OCI-LY1 (cell line): ENCODE results near the gene SPNS2.

Experiments
- H2AFZ ChIP-seq: fragments of 200-600 bp; sonication (generic), shearing (Covaris generic); 2 replicates; pipeline ENCODE4 v1.6.0; 2014; ENCODE audit warnings: antibody characterized with exemption, mild to moderate bottlenecking, low read length
- H3F3A ChIP-seq: fragments of 200-600 bp; sonication (generic), shearing (Covaris generic); 2 replicates; pipeline ENCODE4 v1.6.0; 2014; ENCODE audit warnings: mild to moderate bottlenecking, antibody characterized with exemption, low read length, moderate library complexity; ENCODE audit not compliant: insufficient read depth
- H3K27ac ChIP-seq: fragments of 200-600 bp; sonication (generic); 2 replicates; pipeline ENCODE4 v1.5.1; 2014; ENCODE audit warnings: low read length, mixed run types, mild to moderate bottlenecking, low read depth; ENCODE audit not compliant: poor library complexity, severe bottlenecking
- H3K27me3 ChIP-seq: fragments of 200-600 bp; sonication (generic); 2 replicates; pipeline ENCODE4 v1.6.0; 2014; ENCODE audit warnings: antibody characterized with exemption, mild to moderate bottlenecking, low read length, moderate library complexity; ENCODE audit not compliant: insufficient read depth
- H3K36me3 ChIP-seq: fragments of 200-600 bp; sonication (generic); 2 replicates; pipeline ENCODE4 v1.6.1; 2014; ENCODE audit warnings: mild to moderate bottlenecking, antibody characterized with exemption, low read length, moderate library complexity, mixed read lengths; ENCODE audit not compliant: insufficient read depth
- H3K4me1 ChIP-seq: fragments of 200-600 bp; sonication (generic); 2 replicates; pipeline ENCODE4 v1.5.1; 2014; ENCODE audit warnings: mild to moderate bottlenecking, low read length, moderate library complexity; ENCODE audit not compliant: insufficient read depth, severe bottlenecking
- H3K4me2 ChIP-seq: fragments of 200-600 bp; sonication (generic), shearing (Covaris generic); 2 replicates; pipeline ENCODE4 v1.6.1; 2014; ENCODE audit warnings: low read length
- H3K4me3 ChIP-seq: fragments of 200-600 bp; sonication (generic); 2 replicates; pipeline ENCODE4 v1.5.1; 2014; ENCODE audit warnings: low read length, low read depth, mild to moderate bottlenecking, mixed read lengths; ENCODE audit not compliant: poor library complexity, severe bottlenecking
- H3K79me2 ChIP-seq: fragments of 200-600 bp; shearing (Covaris generic); 2 replicates; pipeline ENCODE4 v1.6.1; 2016; ENCODE audit warnings: mixed run types, low read length, mixed read lengths; ENCODE audit not compliant: insufficient read depth
- H3K9ac ChIP-seq: fragments of 200-600 bp; sonication (generic), shearing (Covaris generic); 2 replicates; pipeline ENCODE4 v1.6.1; 2014; ENCODE audit warnings: mild to moderate bottlenecking, low read length, mixed read lengths
- H3K9me2 ChIP-seq: fragments of 200-600 bp; sonication (generic), shearing (Covaris generic); 2 replicates; pipeline ENCODE4 v1.6.1; 2014; ENCODE audit warnings: low read depth, mild to moderate bottlenecking, low read length, mixed read lengths
- H3K9me3 ChIP-seq: fragments of 200-600 bp; shearing (Covaris generic); 2 replicates; pipeline ENCODE4 v1.6.1; 2014; ENCODE audit warnings: low read length, mixed read lengths
- H4K20me1 ChIP-seq: fragments of 200-600 bp; sonication (generic), shearing (Covaris generic); 2 replicates; pipeline ENCODE4 v1.6.0; 2016; ENCODE audit warnings: mild to moderate bottlenecking, low read length; ENCODE audit not compliant: insufficient read depth
- CTCF ChIP-seq: fragments of 200-600 bp; sonication (generic), shearing (Covaris generic); IDR thresholded peaks from 2 replicates; pipeline ENCODE4 v1.5.1; 2017; ENCODE audit warnings: mild to moderate bottlenecking, antibody characterized with exemption, low read length, moderate library complexity, mixed read lengths
- EZH2 ChIP-seq: fragments of 200-600 bp; sonication (generic), shearing (Covaris generic); IDR thresholded peaks from 2 replicates; pipeline ENCODE4 v1.8.0; 2017; ENCODE audit warnings: borderline replicate concordance, mixed run types, mild to moderate bottlenecking, antibody characterized with exemption, low read length, moderate library complexity, mixed read lengths

SPNS2 gene

DNA sequence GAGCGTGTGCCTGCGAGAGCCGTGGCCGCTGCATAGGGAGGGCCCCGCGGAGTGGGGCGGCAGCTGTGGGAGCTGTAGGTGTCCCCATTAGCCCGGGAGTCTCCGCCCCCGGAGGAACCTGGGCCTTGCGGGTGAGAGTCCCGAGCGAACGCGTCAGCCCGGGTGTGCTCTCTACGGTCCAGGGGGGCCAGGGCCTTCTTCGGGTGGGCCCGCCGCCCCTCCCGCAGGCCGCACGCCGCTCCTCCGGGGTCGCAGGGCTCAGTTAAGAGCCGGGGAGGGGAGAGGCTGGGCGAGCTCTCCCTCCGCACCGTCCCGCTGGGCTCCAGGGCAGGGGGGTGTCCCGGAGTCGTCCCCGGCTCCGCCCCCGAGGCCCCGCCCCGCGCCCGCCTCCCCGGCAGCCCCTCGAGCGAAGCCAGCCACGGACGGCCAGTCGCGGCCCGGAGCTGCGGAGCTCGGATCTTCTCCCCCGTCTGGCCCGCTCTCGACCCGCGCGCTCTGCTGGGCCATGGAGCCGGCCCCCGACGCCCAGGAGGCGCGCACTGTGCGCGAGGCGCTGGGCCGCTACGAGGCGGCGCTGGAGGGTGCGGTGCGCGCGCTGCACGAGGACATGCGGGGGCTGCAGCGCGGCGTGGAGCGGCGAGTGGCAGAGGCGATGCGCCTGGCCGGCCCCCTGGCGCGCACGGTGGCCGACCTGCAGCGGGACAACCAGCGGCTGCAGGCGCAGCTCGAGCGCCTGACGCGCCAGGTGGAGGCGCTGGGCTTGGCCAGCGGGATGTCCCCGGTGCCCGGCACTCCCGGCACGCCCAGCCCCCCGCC is 85.6 kb downstream of the SPNS2 start, which contains the start of gene SMTNL2:
Gene SMTNL2, plus strand, starts transcription at position 429 of the 816 bp plus-strand sequence. Its CDS starts 77 bp downstream, at position 506.
- no peak within 1 kb of the TSS for H3K27ac ChIP-seq
- no peaks in the 10 kb centered on the region for H3K9me2 ChIP-seq
- no peak within 1 kb of the TSS for H3K4me3 ChIP-seq
- H2AFZ ChIP-seq: no peak within 1 kb of the TSS
- H3K9ac ChIP-seq: no peak within 1 kb of the TSS
- no peaks in the 10 kb centered on the region for H3K79me2 ChIP-seq
- H3K4me1 ChIP-seq: no peaks in the 10 kb centered on the region
- no peaks in the 10 kb centered on the region for H4K20me1 ChIP-seq
- TF ChIP-seq EZH2 (no peak), CTCF (no peak)
- no peaks in the 10 kb centered on the region for H3K9me3 ChIP-seq
- peaks cover 12% of the 10 kb centered on the region; the same call in 1 of the 2 replicates for H3K27me3 ChIP-seq
- no peaks in the 10 kb centered on the region for H3F3A ChIP-seq
- H3K36me3 ChIP-seq: no peaks in the 10 kb centered on the region
- H3K4me2 ChIP-seq: no peak within 1 kb of the TSS

GRCh38 chr17:4584917-4585637 is 86.4 kb downstream of the SPNS2 start:
- Histone ChIP-seq H3K4me1 (no peaks in the 10 kb centered on the region), H2AFZ (no peak overlapping the region), H3K9me3 (no peaks in the 10 kb centered on the region), H3K27ac (no peak overlapping the region), H3K36me3 (no peaks in the 10 kb centered on the region), H4K20me1 (no peaks in the 10 kb centered on the region), H3K9me2 (no peaks in the 10 kb centered on the region), H3K4me3 (no peak overlapping the region), H3K4me2 (no peak overlapping the region), H3F3A (no peaks in the 10 kb centered on the region), H3K79me2 (no peaks in the 10 kb centered on the region), H3K27me3 (peaks cover 11% of the 10 kb centered on the region; the same call in 1 of the 2 replicates), H3K9ac (no peak overlapping the region)
- no peak for TF ChIP-seq CTCF
- TF ChIP-seq EZH2: no peak

DNA sequence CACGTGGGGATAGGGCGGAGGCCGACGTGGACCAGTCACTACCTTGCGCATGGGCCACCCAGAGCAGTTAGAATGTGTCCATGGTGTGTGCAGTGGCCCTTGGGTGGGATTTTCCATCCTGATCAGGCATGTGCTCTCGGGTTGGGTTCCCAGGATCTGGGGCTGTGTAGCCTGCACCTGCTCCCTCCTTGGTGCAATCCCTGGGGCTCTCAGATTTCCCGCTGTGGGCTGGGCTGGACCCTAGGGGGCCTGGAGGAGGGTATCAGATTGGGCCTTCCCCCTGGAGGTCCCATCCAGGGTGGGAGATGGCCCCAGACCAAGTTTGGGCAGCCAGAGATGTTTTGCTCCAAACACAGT is 86.9 kb downstream of the SPNS2 start:
- Histone ChIP-seq H3K9me2 (no peaks in the 10 kb centered on the region), H3K79me2 (no peaks in the 10 kb centered on the region), H3K36me3 (no peaks in the 10 kb centered on the region), H3K27ac (no peak overlapping the region), H3K4me3 (no peak overlapping the region), H2AFZ (no peak overlapping the region), H3K9ac (no peak overlapping the region), H3K4me1 (no peaks in the 10 kb centered on the region), H3F3A (no peaks in the 10 kb centered on the region), H3K27me3 (0 out of 2 replicates have a peak, but pooled peaks cover 12% of the 10 kb centered on the region), H4K20me1 (no peaks in the 10 kb centered on the region), H3K9me3 (no peaks in the 10 kb centered on the region), H3K4me2 (no peak overlapping the region)
- TF ChIP-seq CTCF (no peak), EZH2 (no peak)
